HG02884 (cell line): Measurements from ENCODE around the gene FARP2.
"Not testable (repeated sequence)": the region's sequence is repeated elsewhere in the genome, so short reads cannot be mapped to it uniquely, and the experiment has no call there.

Experiments
- ATAC-seq: cut with Tn5 transposase; IDR thresholded peaks from one replicate; pipeline ENCODE4 v1.9.1; 2021; ENCODE audit warnings: mild to moderate bottlenecking, moderate library complexity; ENCODE audit not compliant: unreplicated experiment

FARP2 gene

DNA sequence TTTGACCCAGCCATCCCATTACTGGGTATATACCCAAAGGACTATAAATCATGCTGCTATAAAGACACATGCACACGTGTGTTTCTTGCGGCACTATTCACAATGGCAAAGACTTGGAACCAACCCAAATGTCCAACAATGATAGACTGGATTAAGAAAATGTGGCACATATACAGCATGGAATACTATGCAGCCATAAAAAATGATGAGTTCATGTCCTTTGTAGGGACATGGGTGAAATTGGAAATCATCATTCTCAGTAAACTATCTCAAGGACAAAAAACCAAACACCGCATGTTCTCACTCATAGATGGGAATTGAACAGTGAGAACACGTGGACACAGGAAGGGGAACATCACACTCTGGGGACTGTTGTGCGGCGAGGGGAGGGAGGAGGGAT is 40.7 kb downstream of the FARP2 start:
- ATAC-seq, result not testable (repeated sequence)

DNA sequence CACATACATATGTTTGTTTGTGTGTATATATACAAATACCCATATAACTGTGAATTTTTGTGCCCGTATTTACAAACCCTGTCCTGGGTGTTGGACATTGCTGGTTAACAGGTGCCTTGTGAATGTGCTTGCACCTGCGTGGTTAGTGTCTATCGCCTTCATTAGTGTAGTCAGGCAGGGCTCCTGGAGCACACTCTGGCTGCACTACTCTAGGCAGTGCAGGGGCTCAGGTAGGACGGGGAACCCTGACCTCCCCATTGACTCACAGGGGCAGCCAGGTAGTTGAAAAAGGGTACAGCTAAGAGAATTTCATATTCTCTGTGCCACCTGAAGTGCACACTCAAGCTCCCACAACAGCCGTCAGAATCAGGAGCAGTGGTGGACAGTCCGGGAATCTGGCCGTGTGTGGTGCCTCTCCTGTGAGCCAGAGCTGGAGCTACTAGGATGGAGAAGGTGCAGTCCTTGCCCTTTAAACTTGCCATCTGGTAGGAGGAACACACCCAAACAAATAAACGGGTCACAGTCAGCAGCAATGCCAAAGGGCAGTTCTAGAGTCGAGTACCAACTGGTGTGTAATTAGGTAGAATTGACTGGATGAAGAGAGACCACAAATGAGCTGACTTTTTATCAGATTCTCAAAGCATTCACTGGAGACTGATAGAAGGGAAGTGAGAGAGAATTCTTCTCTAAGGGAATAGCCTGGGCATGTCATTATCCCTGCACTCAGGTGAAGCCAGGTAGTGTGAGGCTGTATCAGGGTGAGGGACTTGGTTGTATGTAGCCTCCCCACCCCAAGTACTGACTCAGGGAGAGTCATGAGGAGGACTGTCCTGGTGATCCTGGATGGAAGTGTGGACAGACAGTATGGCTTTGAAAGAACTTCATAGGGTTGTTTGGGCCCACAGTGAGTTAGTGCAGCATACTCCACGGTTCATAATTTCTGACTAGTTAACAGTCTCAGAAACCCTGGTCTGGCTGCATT is 44.1 kb downstream of the FARP2 start:
- ATAC-seq, result no peak

DNA sequence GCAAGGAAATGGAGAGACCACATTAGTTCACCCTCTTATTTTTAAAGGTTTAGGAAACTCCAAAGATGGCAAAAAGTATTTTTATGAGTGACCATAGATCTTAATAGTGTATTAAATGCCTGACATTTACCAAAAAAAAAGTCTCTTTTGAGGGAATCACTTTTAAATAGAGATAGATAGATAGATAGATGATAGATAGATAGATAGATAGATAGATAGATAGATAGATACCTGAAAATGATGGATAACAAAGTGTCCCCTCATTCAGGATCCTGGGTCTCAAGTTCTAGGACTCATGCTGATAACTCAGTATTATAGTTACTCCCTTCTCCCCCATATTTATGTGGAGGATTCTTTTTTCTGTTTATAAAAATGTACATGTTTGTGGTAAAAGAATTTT is 52.8 kb downstream of the FARP2 start:
- no peak for ATAC-seq

DNA sequence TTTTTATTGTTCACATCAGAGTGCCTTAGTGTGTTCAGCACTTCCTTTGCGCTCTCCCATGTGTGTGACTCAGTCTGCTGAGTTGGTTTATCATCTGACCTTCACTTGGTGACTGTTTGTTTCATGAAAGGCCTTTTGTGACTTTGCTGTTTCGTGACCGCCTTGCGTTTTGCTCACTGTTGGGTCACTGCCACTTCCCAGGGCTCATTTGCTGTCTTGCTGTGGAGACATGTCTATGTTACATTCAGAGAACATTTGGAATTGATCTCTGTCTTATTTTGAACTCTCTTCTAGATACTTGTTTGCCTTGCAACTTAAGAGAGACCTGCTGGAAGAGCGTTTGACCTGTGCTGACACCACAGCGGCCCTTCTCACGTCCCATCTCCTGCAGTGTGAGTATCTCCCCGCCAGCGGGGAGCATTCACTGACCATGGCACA is 54.7 kb downstream of the FARP2 start:
- ATAC-seq, result no peak

DNA sequence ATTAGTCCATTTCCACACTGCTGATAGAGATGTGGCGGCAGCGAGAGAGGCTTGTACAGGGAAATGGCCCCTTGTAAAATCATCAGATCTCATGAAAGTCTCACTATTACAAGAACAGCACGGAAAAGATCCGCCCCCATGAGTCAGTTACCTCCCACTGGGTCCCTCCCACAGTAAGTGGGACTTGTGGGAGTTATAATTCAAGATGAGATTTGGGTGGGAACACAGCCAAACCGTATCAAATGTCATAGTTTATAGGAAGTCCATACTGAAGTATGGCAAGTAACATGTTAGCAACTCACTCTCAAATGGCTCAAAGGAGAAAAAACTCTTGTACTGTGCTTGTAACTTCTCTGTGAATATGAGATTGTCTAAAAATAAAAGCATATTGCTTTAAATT is 56.1 kb downstream of the FARP2 start:
- ATAC-seq, result no peak

DNA sequence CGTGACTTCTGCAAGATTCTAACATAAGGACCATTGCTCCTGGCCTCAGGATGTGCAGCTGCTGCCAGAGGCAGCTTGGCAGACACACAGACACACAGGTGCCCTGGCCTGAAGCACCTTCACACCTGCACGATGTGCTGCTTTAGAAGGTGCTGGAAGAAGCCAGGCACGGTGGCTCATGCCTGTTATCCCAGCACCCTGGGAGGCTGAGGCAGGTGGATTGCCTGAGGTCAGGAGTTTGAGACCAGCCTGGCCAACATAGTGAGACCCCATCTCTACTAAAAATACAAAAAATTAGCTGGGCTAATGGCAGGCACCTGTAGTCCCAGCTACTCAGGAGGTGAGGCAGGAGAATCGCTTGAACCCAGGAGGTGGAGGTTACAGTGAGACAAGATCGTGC is 57.4 kb downstream of the FARP2 start:
- not testable (repeated sequence) for ATAC-seq

DNA sequence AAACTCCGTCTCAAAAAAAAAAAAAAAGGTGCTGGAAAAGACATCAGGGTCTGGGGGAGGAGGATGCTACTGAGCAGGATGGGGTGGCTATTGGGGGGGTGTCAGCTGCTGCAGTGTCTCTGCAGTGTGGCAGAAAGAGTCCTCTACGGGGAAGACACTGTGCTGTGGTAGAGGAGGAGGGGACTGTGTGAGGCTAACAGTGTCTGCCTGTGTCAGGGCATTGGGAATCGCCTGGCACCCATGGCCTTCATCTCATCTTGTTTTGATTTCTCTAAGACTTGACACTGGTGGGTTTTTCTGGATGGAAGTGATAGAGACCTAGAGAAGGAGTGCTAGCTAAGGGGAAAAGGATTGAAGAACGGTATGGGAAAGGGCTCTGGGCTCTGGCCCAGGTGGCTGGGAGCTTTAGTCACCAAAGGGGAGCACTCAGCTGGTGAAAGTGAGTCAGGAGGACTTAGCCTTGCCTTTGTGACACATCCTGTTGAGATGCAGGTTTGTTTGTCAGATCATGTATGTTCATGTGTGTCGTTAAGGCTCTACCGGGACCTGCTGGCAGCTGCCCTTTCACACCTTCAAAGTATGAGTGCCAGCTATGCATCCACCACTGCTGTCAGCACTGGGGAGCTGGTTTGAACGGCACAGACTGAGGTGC is 58.0 kb downstream of the FARP2 start:
- ATAC-seq, result no peak

DNA sequence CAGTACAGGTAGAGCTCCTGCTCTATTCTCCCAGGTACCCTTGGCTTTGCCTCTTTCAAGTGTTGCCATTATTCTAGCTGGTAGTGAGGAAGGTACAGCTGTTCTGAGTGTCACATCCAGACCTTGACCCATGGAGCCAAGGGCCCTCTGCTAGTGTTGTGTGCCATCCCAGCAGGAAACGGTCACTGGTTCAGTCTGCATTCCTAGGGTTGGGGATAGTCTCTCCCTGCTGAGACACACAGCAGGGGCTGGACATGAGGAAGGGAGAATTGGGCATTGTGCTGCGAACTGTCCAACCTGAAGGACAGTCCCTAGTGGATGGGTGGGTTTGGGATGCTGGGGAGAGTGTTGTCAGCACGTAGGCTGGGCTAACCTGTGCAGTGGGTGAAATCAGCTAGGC is 59.1 kb downstream of the FARP2 start:
- ATAC-seq, result no peak

DNA sequence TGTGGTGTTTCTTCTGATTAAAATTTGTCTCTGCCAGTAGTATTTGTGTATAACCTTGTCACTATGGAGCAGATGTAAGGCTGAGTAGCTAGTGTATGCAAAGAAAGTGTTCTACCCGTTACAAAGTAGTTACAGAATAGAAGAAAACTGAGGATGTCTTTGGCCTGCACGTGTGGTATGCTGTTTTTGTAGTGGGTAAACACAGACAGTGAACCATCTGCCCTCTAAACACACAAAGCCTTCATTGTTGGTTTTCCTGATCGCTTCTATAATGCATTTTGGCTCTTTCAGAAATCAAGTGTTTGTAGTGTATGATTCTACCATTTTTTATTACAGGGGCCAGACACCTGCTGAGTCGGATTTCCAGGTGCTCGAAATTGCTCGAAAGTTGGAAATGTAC is 61.5 kb downstream of the FARP2 start:
- ATAC-seq, result no peak

DNA sequence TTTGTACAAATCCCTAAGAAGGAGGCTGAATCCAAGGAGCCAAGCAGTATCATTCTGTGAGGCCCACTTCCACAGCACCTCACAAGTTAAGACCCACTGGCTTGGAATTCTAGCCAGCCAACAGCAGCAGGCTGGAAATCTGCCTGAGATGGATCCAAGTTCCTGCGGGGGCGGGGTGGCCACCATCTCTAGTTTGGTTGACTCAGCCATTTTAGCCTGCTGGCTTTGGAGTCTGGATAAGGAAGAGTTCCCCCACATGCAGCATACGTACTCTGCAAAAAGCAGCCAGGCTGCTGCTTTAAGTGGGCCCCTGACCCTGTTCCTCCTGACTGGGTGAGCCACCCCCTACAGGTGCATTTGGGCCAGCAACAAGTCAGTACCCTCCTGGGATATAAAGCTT is 65.2 kb downstream of the FARP2 start:
- no peak for ATAC-seq

DNA sequence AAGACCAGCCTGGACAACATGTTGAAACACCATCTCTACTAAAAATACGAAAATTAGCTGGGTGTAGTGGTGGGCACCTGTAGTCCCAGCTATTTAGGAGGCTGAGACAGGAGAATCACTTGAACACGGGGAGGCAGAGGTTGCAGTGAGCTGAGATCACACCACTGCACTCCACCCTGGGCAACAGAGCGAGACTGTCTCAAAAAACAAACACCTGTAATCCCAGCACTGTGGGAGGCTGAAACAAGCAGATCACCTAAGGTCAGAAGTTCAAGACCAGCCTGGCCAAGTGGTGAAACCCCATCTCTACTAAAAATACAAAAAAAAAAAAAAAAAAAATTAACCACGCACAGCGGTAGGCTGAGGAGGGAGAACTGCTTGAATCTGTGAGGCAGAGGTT is 65.9 kb downstream of the FARP2 start:
- not testable (repeated sequence) for ATAC-seq

DNA sequence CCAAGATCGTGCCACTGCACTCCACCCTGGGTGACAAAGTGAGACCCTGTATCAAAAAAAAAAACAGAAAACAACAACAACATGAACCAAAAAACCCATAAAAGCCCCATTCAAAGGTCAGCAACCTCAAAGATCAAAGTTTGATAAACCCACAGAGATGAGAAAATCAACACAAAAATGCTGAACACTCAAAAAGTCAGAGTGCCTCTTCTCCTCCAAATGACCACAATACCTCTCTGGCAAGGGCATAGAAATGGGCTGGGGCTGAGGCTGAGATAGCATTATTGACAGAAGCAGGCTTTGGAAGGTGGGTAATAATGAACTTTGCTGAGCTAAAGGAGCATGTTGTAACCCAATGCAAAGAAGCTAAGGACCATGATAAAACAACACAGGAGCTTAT is 66.3 kb downstream of the FARP2 start:
- no peak for ATAC-seq

DNA sequence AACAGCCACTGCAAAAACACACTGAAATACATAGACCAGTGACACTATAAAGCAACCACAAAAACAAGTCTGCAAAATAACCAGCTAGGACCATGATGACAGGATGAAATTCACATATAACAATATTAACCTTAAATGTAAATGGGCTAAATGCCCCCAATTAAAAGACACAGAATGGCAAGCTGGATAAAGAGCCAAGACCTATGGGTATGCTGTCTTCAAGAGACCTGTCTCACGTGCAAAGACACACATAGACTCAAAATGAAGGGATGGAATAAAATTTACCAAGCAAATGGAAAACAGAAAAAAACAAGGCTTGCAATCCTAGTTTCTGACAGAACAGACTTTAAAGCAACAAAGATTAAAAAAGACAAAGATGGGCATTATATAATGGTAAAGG is 67.4 kb downstream of the FARP2 start:
- not testable (repeated sequence) for ATAC-seq

DNA sequence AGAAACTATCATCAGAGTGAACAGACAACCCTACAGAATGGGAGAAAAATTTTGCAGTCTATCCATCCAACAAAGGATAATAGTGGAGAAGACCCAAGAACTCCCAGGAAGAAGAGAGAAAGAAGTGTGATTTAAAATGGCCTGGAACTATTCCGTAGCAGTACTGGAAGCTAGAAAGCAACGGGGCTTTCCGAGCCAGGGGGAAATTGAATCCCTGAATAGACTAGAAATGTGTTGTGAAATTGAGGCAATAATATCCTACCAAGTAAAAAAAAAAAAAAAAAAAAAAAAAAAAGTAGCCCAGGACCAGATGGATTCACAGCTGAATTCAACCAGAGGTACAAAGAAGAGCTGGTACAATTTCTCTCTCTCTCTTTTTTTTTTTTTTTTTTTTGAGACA is 69.3 kb downstream of the FARP2 start:
- no peak for ATAC-seq

DNA sequence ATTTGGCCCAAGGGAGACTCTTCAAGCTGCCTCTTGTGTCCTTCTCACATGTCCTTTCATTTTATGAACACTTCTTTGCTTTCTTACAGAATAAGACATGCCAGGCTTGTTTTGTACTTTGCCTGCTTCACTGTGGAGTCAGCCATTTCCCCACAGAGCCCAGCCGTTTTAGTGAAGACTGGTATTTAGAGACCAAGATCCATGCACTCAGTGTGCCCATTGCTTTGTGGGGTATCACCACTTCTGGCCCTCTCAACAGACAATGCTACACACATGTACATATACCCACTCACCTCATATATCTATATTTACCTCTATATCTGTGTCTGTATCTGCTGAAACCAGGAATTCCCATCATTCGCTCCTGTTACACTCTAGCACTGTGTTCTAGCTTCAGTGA is 74.1 kb downstream of the FARP2 start:
- ATAC-seq, result no peak

DNA sequence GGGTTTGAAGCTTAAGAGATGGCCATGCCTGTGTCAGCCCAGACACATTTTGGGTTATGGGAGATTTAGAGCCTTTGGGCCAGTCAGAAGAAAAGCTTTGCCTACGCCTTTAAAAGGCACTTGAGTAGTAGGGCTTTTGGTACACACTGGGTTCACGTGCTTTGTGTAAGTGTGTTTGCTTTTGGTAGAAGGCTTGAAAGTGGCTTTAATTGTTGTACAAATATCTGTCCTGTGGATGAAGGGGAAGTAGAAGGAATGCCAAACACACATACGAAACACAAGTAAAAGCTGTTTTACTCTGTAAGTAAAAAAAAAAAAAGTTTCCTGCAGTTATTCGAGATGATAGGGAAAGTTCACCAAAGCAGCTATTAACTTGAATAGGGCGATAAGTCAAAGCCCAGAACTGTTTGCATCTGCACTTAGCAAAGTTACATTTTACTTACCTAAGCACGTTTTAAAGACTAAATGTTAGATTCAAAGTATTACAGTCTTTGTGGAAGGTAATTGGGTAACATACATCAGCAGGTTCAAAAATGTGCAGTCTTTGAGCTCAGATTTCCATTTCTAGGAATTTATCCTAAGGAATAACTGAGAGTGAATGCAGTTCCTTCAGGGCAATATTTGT is 76.9 kb downstream of the FARP2 start:
- no peak for ATAC-seq

DNA sequence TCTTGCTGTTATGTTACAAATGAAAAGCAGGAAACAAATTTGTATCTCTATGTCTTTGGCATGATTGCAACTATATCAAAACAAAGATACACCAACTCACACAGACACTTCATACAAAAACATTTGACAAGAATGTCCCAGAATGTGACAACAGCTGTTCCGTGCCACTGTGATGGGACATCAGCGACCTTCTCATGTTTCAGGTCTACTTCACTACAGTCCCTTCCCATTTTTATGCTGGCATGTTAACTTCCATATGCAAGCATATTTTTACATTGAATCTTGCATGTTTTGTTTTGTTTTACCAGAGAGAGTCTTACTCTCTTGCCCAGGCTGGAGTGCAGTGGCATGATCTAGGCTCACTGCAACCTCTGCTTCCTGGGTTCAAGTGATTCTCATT is 81.1 kb downstream of the FARP2 start:
- no peak for ATAC-seq

DNA sequence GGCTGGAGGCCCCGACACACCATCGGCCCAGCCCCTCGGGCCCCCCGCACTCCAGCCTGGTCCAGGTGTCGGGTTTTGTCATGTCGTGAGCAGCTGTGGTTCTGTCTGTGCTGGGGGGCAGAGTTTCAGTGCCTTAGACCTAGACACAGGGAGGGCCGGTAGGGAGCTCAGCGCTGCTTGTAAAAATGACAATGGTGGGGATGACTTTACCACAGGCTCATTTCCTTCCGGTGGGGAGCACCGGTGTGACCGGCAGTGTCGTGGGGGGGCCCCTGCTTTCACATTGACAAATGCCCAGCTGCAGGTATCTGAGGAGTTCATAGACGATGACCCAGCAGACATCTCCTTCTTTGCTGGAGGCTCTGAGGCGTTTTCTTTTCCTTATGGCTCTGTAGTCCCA is 85.4 kb downstream of the FARP2 start:
- no peak for ATAC-seq

DNA sequence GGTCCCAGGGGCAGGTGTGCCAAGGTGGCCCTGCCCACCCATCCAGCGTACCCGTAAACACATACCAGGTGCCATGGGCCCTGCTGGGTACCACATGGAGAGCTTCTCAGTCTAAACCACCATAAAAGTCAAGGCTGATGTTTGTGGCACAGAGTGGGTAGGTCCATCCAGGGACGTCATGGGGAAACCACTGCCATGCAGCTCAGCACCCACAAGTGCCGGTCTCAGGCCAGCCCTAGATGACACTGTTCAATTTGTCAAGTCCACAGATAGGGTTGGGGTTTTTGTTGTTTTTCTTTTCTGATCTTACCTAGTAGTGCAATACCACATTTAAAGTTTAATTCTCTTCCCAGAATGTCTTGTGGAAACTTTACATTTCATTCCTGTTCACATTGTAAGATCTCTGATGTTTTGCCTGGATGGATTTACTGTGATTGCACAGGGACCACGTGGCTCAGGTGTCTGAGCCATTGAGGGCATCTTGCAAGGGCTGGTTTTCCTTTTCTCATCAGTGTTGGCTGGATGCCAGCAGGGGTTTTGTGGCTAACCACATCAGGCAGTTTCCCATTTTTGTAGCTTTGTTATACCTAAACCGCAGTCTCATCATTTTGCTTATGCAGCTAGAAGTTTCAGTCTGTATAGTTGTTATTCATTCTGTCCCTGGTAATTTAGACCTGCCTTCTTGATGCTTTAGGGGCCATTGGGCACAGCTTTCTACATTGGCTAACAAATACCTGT is 87.6 kb downstream of the FARP2 start:
- no peak for ATAC-seq

DNA sequence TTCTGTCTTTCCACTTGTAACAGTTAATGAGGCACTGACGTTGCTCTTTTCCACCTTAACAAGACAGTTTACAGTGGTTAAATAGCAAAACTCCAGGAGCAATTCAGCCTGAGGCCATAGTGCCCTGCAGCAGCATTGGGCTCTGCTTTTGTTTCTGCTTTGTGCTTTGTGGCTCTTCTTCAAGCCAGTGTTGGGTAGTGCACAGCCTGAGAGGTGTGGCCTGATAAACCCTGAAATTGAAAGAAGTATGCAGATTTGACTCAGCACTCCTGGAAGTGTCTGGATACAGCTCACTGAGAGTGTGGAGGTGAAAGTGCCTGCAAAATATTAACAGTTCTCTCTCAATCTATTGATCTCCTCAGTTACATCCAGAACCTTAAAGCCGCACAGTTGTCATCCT is 89.3 kb downstream of the FARP2 start:
- ATAC-seq, result no peak

DNA sequence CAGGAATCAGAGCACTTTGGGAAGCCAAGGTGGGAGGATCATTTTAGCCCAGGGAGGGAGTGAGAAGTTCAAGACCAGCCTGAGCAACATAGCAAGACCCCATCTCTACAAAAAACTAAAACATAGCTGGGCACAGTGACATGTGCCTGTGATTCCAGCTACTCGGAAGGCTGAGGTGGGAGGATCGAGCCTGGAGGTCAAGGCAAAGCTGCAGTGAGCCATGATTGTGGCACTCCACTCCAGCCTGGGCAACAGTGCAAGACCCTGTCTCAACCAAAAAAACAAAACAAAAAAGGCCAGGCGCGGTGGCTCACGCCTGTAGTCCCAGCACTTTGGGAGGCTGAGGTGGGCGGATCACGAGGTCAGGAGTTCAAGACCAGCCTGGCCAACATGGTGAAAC is 94.0 kb downstream of the FARP2 start:
- not testable (repeated sequence) for ATAC-seq
